ENCODE measurements around the gene ZFY. TPM values are rescaled to one million over a fixed set of nuclear protein-coding genes. Genes with fewer than 3 reads are reported as not detected.

The ZFY gene
- total RNA-seq, 1 experiment from 2014 or later = 0.18 TPM

DNA sequence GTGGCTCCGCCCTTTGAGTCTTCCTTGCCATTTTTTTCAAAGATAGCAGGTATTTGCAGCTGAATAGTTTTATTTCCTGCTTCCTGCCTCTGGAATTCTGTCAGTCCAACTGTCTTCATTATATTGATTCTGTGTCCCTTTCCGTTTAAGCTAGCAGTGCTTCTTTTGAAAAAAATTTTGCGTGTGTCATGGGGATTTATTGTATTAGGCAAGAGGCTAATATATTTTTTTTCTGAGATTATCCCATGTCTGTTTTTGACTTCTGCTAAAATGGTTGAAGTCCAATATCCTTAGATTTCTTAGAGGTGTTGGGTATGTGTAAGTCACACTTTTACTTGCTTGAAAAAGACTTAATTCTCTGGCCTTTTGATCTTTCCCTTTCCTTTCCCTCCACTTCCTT, 20.4 kb downstream of the ZFY start:
- TF ChIP-seq, protein P1, sequence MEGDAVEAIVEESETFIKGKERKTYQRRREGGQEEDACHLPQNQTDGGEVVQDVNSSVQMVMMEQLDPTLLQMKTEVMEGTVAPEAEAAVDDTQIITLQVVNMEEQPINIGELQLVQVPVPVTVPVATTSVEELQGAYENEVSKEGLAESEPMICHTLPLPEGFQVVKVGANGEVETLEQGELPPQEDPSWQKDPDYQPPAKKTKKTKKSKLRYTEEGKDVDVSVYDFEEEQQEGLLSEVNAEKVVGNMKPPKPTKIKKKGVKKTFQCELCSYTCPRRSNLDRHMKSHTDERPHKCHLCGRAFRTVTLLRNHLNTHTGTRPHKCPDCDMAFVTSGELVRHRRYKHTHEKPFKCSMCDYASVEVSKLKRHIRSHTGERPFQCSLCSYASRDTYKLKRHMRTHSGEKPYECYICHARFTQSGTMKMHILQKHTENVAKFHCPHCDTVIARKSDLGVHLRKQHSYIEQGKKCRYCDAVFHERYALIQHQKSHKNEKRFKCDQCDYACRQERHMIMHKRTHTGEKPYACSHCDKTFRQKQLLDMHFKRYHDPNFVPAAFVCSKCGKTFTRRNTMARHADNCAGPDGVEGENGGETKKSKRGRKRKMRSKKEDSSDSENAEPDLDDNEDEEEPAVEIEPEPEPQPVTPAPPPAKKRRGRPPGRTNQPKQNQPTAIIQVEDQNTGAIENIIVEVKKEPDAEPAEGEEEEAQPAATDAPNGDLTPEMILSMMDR (IDR thresholded peaks at IDR 0.05) = no peak
- TF ChIP-seq, protein P2, sequence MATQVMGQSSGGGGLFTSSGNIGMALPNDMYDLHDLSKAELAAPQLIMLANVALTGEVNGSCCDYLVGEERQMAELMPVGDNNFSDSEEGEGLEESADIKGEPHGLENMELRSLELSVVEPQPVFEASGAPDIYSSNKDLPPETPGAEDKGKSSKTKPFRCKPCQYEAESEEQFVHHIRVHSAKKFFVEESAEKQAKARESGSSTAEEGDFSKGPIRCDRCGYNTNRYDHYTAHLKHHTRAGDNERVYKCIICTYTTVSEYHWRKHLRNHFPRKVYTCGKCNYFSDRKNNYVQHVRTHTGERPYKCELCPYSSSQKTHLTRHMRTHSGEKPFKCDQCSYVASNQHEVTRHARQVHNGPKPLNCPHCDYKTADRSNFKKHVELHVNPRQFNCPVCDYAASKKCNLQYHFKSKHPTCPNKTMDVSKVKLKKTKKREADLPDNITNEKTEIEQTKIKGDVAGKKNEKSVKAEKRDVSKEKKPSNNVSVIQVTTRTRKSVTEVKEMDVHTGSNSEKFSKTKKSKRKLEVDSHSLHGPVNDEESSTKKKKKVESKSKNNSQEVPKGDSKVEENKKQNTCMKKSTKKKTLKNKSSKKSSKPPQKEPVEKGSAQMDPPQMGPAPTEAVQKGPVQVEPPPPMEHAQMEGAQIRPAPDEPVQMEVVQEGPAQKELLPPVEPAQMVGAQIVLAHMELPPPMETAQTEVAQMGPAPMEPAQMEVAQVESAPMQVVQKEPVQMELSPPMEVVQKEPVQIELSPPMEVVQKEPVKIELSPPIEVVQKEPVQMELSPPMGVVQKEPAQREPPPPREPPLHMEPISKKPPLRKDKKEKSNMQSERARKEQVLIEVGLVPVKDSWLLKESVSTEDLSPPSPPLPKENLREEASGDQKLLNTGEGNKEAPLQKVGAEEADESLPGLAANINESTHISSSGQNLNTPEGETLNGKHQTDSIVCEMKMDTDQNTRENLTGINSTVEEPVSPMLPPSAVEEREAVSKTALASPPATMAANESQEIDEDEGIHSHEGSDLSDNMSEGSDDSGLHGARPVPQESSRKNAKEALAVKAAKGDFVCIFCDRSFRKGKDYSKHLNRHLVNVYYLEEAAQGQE (IDR thresholded peaks at IDR 0.05; ENCODE audit: insufficient read depth in 1 of 2, low read depth in 2 of 2, low read length in 1 of 2) = no peak
- no peak for TF ChIP-seq SIN3A (IDR thresholded peaks at IDR 0.05; ENCODE audit: borderline replicate concordance, insufficient read depth, low read depth, low read length)
- no peak for TF ChIP-seq POLR2AphosphoS5 (IDR thresholded peaks at IDR 0.05; ENCODE audit: low read depth, low read length)
- TF ChIP-seq TCF7L2 (IDR thresholded peaks at IDR 0.05; ENCODE audit: low read depth, low read length) = no peak
- intact Hi-C loops (cut with micrococcal nuclease; ENCODE audit: unreplicated experiment) = no loop called here
- H3K27ac ChIP-seq (ENCODE audit: low read length) = no peak overlapping the region
- H3K27me3 ChIP-seq (ENCODE audit: control insufficient read depth, insufficient read depth, low read length) = no peaks in the 10 kb centered on the region
- no peaks in the 10 kb centered on the region for H3K4me1 ChIP-seq (ENCODE audit: control insufficient read depth, insufficient read depth, low read length)
- in situ Hi-C loops (cut with HindIII; ENCODE audit: low pct_unique_long_range_greater_than_20kb, low sequenced_read_pairs) = no loop called here
- POLR2A ChIA-PET = no interaction called here
- CTCF ChIA-PET = no interaction called here
- ATAC-seq (no peak), DNase-seq (ENCODE audit: low read depth, low spot score) (no peak)
- H3K9me3 ChIP-seq (ENCODE audit: control insufficient read depth, insufficient read depth, low read depth, low read length) = no peaks in the 10 kb centered on the region
- BruUV-seq (replicated peaks) = no TSS peak
- no peak overlapping the region for H3K4me3 ChIP-seq (ENCODE audit: low read depth in 2 of 2, low read length in 2 of 2)
- no peaks in the 10 kb centered on the region for H3K36me3 ChIP-seq (ENCODE audit: control insufficient read depth, insufficient read depth, low read length)

DNA sequence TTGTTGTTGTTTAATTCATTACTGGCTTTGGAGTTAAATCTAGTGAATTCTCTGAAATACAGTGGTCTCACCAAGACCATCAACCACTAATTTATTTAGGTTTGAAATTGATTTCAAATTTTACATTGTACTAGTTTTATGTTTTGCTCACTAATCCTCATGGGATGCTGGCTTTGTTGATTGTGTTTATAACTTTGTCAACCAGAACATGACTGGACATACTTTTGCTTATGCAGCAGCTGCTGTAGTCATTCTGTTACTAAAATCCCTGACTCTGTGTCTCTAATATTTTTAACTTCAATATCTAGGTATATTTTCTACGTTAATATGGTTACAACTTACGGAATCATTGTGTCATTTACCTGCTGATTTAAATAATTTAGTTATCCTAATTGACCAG, 26.9 kb downstream of the ZFY start:
- POLR2A ChIA-PET = no interaction called here
- intact Hi-C loops (cut with micrococcal nuclease; ENCODE audit: unreplicated experiment) = no loop called here
- TF ChIP-seq POLR2AphosphoS5 (IDR thresholded peaks at IDR 0.05; ENCODE audit: low read depth, low read length) (no peak), TCF7L2 (IDR thresholded peaks at IDR 0.05; ENCODE audit: low read depth, low read length) (no peak), SIN3A (IDR thresholded peaks at IDR 0.05; ENCODE audit: borderline replicate concordance, insufficient read depth, low read depth, low read length) (no peak)
- TF ChIP-seq, protein P2 (IDR thresholded peaks at IDR 0.05; ENCODE audit: insufficient read depth in 1 of 2, low read depth in 2 of 2, low read length in 1 of 2) = no peak
- TF ChIP-seq, protein P1 (IDR thresholded peaks at IDR 0.05) = no peak
- no TSS peak for BruUV-seq (replicated peaks)
- no peak overlapping the region for H3K27ac ChIP-seq (ENCODE audit: low read length)
- H3K27me3 ChIP-seq (ENCODE audit: control insufficient read depth, insufficient read depth, low read length) = no peaks in the 10 kb centered on the region
- CTCF ChIA-PET = no interaction called here
- ATAC-seq = no peak
- H3K4me3 ChIP-seq (ENCODE audit: low read depth in 2 of 2, low read length in 2 of 2) = no peak overlapping the region
- no peaks in the 10 kb centered on the region for H3K9me3 ChIP-seq (ENCODE audit: control insufficient read depth, insufficient read depth, low read depth, low read length)
- H3K4me1 ChIP-seq (ENCODE audit: control insufficient read depth, insufficient read depth, low read length) = no peaks in the 10 kb centered on the region
- no peak for DNase-seq (ENCODE audit: low read depth, low spot score)
- in situ Hi-C loops (cut with HindIII; ENCODE audit: low pct_unique_long_range_greater_than_20kb, low sequenced_read_pairs) = no loop called here
- H3K36me3 ChIP-seq (ENCODE audit: control insufficient read depth, insufficient read depth, low read length) = no peaks in the 10 kb centered on the region

All from Panc1 (cell line).